DND-41 (cell line): ENCODE measurements around the gene NRCAM.

Experiments used
- EZH2 ChIP-seq: IDR thresholded peaks from 3 replicates; pipeline ENCODE4 v1.6.1; 2012; ENCODE audit warnings: borderline replicate concordance, low read depth, mild to moderate bottlenecking, moderate library complexity, low read length, inconsistent platforms; ENCODE audit not compliant: severe bottlenecking
- TF ChIP-seq, protein P1 (sequence below): IDR thresholded peaks from 2 replicates; pipeline ENCODE4 v1.5.1; 2012; ENCODE audit warnings: borderline replicate concordance, low read length, moderate library complexity, mild to moderate bottlenecking; ENCODE audit not compliant: poor library complexity, severe bottlenecking; ENCODE audit errors: extremely low read depth

DNA sequence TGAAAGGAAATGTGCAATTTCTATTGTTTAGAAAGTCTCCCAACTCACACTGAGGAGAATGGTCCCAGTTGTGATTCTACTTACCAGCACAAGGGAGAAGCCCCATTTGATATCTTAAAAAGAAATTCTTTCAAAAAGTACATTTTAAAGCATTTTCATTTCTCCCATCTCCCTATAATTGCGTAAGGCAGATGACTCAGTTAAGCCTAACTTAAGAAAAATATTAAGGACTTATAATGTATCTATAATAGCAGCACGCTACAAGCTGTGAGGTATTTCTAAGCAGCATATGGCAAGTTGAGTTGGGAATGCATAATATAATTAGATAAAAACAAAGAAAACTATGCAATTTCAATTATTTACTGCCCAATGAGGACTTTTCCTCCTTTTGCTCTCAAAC, 8.5 kb upstream of the NRCAM start:
- TF ChIP-seq, protein P1, sequence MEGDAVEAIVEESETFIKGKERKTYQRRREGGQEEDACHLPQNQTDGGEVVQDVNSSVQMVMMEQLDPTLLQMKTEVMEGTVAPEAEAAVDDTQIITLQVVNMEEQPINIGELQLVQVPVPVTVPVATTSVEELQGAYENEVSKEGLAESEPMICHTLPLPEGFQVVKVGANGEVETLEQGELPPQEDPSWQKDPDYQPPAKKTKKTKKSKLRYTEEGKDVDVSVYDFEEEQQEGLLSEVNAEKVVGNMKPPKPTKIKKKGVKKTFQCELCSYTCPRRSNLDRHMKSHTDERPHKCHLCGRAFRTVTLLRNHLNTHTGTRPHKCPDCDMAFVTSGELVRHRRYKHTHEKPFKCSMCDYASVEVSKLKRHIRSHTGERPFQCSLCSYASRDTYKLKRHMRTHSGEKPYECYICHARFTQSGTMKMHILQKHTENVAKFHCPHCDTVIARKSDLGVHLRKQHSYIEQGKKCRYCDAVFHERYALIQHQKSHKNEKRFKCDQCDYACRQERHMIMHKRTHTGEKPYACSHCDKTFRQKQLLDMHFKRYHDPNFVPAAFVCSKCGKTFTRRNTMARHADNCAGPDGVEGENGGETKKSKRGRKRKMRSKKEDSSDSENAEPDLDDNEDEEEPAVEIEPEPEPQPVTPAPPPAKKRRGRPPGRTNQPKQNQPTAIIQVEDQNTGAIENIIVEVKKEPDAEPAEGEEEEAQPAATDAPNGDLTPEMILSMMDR, result no peak
- TF ChIP-seq EZH2, result no peak
